Suprapubic skin (tissue), 4 donors: ENCODE measurements around the gene CD300LF. TPM values are rescaled to one million over a fixed set of nuclear protein-coding genes. Genes with fewer than 3 reads are reported as not detected.

Experiments used
- DNase-seq, 2 donors: peaks; one replicate each; pipeline ENCODE4 v3.0.0-alpha.2; 2019; ENCODE audit warnings: low spot score in 2 of 2
- H3K27ac ChIP-seq: fragments of 200-600 bp; sonication (generic); one replicate; pipeline ENCODE4 v1.5.1; 2019
- H3K27me3 ChIP-seq: fragments of 200-600 bp; sonication (generic); one replicate; pipeline ENCODE4 v1.5.1; 2019
- H3K36me3 ChIP-seq: fragments of 200-600 bp; sonication (generic); one replicate; pipeline ENCODE4 v1.5.1; 2019
- H3K4me1 ChIP-seq: fragments of 200-600 bp; sonication (generic); one replicate; pipeline ENCODE4 v1.5.1; 2019
- H3K4me3 ChIP-seq: fragments of 200-600 bp; sonication (generic); one replicate; pipeline ENCODE4 v1.5.1; 2019; ENCODE audit warnings: mild to moderate bottlenecking
- H3K9me3 ChIP-seq: fragments of 200-600 bp; sonication (generic); one replicate; pipeline ENCODE4 v1.5.1; 2019
- CTCF ChIP-seq, 2 donors: fragments of 200-600 bp in 1 of 2; fragments of 450-650 bp in 1 of 2; sonication (generic) in 1 of 2; IDR thresholded peaks; one replicate each; pipeline ENCODE4 v1.5.1; 2016 to 2019; ENCODE audit warnings: antibody characterized with exemption in 2 of 2, mild to moderate bottlenecking in 1 of 2, moderate library complexity in 1 of 2
- EP300 ChIP-seq: sonication (generic); formaldehyde crosslinking; IDR thresholded peaks from one replicate; pipeline ENCODE4 v1.6.1; 2017; ENCODE audit warnings: antibody characterized with exemption
- POLR2A ChIP-seq, 2 donors: fragments of 450-650 bp; IDR thresholded peaks; one replicate each; pipeline ENCODE4 v1.6.1; 2017; ENCODE audit warnings: antibody characterized with exemption in 2 of 2, mild to moderate bottlenecking in 2 of 2, moderate library complexity in 2 of 2
- POLR2AphosphoS5 ChIP-seq, 3 donors: sonication (generic); formaldehyde crosslinking; IDR thresholded peaks; one replicate each; pipeline ENCODE4 v1.6.1; 2017; ENCODE audit warnings: antibody characterized with exemption in 3 of 3
- WGBS: methylation state at CpG from one replicate; pipeline ENCODE4 v1.1.5; 2018; 5-methylcytosine and 5-hydroxymethylcytosine counted together
- total RNA-seq, 4 donors: library from RNA; depleted of rRNA; stranded (reverse); fragments of >200 nt; gene quantifications; one replicate each; pipeline ENCODE4 v1.1.0, GENCODE V29; 2016

Gene CD300LF
- total RNA-seq, 4 donors from 2014 or later = not detected

- Histone ChIP-seq H3K36me3 (no peaks in the 10 kb centered on the region), H3K4me3 (no peak overlapping the region), H3K9me3 (no peaks in the 10 kb centered on the region), H3K27ac (no peak overlapping the region), H3K27me3 (peaks cover 9% of the 10 kb centered on the region), H3K4me1 (no peaks in the 10 kb centered on the region)
- TF ChIP-seq EP300 (no peak), CTCF (IDR thresholded peaks at IDR 0.05) (no peak), POLR2AphosphoS5 (IDR thresholded peaks at IDR 0.05) (no peak), POLR2A (IDR thresholded peaks at IDR 0.05) (no peak)
- WGBS = 68% methylated on average over 8 of the region's 8 CpGs
- DNase-seq = no peak
These were observed 21.6 kb downstream of the CD300LF start for GRCh38 chr17:74691151-74691550.

DNA sequence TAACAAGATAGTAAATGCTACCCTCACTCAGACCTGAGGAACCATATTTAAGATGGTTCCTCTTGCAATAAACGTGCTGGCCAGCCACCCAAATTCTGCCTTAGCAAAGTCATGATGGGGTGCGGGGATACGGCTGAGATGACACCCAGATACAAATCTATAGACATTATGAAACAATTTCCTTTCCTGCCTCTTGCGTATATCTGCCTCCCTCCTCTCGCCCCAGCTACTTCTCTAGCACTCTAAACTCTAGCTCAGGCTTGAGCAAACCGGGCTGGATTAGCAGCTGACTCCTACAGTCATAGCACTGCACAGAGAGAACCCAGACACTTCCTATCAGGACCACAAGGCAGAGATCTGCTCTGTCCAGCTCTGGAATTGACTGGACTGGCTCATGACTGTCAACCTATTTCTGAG lies 22.3 kb downstream of the CD300LF start:
- H3K4me3 ChIP-seq = no peak overlapping the region
- 54% methylated on average over 6 of the region's 6 CpGs for WGBS
- peaks cover 9% of the 10 kb centered on the region for H3K27me3 ChIP-seq
- H3K4me1 ChIP-seq = no peaks in the 10 kb centered on the region
- no peak overlapping the region for H3K27ac ChIP-seq
- H3K9me3 ChIP-seq = no peaks in the 10 kb centered on the region
- TF ChIP-seq EP300 (no peak), POLR2A (IDR thresholded peaks at IDR 0.05) (no peak), CTCF (IDR thresholded peaks at IDR 0.05) (no peak), POLR2AphosphoS5 (IDR thresholded peaks at IDR 0.05) (no peak)
- H3K36me3 ChIP-seq = no peaks in the 10 kb centered on the region
- no peak for DNase-seq

DNA sequence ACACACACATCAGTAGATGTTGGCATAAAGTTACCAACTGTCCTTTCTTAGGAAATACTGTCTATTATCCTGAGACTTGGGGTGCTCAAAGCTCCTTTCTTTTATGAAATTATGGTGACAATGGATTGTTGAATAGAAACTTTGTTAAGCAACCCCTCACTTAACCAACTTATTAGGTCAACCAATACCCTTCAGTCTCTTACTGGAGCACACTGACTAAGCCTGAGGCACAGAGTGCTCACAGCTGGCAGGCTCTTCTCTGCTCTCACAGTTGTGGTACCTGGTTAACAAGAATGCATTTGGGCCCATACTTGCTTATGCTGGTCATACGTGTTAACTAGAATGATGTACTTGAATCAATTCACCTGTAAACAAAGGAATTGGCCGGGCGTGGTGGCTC lies 24.8 kb downstream of the CD300LF start:
- no peaks in the 10 kb centered on the region for H3K36me3 ChIP-seq
- H3K4me1 ChIP-seq = no peaks in the 10 kb centered on the region
- DNase-seq = no peak
- WGBS = 70% methylated on average over 3 of the region's 3 CpGs
- H3K4me3 ChIP-seq = no peak overlapping the region
- TF ChIP-seq POLR2A (IDR thresholded peaks at IDR 0.05) = no peak
- no peak for TF ChIP-seq EP300
- TF ChIP-seq CTCF (IDR thresholded peaks at IDR 0.05) = no peak
- no peak overlapping the region for H3K27ac ChIP-seq
- H3K9me3 ChIP-seq = no peaks in the 10 kb centered on the region
- H3K27me3 ChIP-seq = peaks cover 9% of the 10 kb centered on the region

- H3K27ac ChIP-seq = no peak overlapping the region
- no peak for TF ChIP-seq POLR2AphosphoS5 (IDR thresholded peaks at IDR 0.05)
- TF ChIP-seq POLR2A (IDR thresholded peaks at IDR 0.05) = no peak
- no peak for TF ChIP-seq CTCF (IDR thresholded peaks at IDR 0.05)
- no peak for TF ChIP-seq EP300
- no peak overlapping the region for H3K4me3 ChIP-seq
- H3K9me3 ChIP-seq = no peaks in the 10 kb centered on the region
- H3K4me1 ChIP-seq = no peaks in the 10 kb centered on the region
- no peaks in the 10 kb centered on the region for H3K36me3 ChIP-seq
- DNase-seq = no peak
- WGBS = 67% methylated on average over 5 of the region's 5 CpGs
- peaks cover 12% of the 10 kb centered on the region for H3K27me3 ChIP-seq
These were observed 26.0 kb downstream of the CD300LF start for GRCh38 chr17:74686761-74687160.

DNA sequence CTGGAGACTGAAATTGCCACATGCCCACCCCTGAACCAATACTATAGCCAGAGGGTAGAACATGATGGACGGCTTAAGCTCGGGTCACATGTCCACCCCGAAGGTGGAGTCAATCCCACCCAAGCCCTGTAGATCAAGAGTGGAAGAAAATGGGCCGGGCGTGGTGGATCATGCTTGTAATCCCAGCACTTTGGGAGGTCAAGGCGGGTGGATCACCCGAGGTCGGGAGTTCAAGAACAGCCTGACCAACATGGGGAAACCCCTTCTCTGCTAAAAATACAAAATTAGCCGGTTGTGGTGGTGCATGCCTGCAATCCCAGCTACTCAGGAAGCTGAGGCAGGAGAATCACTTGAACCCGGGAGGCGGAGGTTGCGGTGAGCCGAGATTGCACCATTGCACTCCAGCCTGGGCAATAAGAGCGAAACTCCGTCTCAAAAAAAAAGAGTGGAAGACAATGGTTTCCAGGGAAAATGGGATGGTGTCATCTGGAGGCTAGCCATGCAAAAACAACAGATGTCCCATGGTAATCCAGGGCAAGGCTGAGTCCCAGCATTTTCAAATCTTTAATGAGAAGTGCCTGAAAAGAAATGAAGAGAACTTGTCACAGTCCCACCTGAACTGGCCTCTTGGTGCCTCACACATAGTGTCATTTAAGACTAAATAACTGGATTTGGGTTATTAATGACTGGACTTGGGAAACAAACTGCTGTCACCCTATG lies 30.1 kb downstream of the CD300LF start:
- Histone ChIP-seq H3K4me3 (no peak overlapping the region), H3K9me3 (no peaks in the 10 kb centered on the region), H3K27ac (no peak overlapping the region), H3K27me3 (peaks cover 16% of the 10 kb centered on the region), H3K36me3 (no peaks in the 10 kb centered on the region), H3K4me1 (no peaks in the 10 kb centered on the region)
- 81% methylated on average over 15 of the region's 15 CpGs for WGBS
- DNase-seq = no peak
- TF ChIP-seq EP300 = no peak
- TF ChIP-seq POLR2AphosphoS5 (IDR thresholded peaks at IDR 0.05) = no peak
- TF ChIP-seq POLR2A (IDR thresholded peaks at IDR 0.05) = no peak
- TF ChIP-seq CTCF (IDR thresholded peaks at IDR 0.05) = no peak
